Measurements from ENCODE around the gene ASB18. TPM values are rescaled to one million over a fixed set of nuclear protein-coding genes. Genes with fewer than 3 reads are reported as not detected.

ASB18 gene
- total and polyA plus RNA-seq, 2 experiments from 2014 or later, result not detected

GRCh38 chr2:236200378-236200777 is 63.8 kb downstream of the ASB18 start:
- no peaks in the 10 kb centered on the region; the same call in 1 of the 2 replicates for H3K4me1 ChIP-seq (ENCODE audit: insufficient read depth)
- no peaks in the 10 kb centered on the region for H3K9me2 ChIP-seq (ENCODE audit: insufficient read depth)
- no peaks in the 10 kb centered on the region for H3K4me1 Mint-ChIP-seq
- no peaks in the 10 kb centered on the region for H3F3A ChIP-seq (replicated peaks; ENCODE audit: low read depth)
- DNase-seq (ENCODE audit: low spot score), result no peak
- H3K36me3 ChIP-seq (ENCODE audit: insufficient read depth), result no peaks in the 10 kb centered on the region
- no peaks in the 10 kb centered on the region for H4K20me1 ChIP-seq (replicated peaks; ENCODE audit: insufficient read depth)
- no peak overlapping the region for H3K27ac ChIP-seq (ENCODE audit: low read depth)
- TF ChIP-seq NANOG (IDR thresholded peaks at IDR 0.05; ENCODE audit: borderline replicate concordance), result no peak
- TF ChIP-seq ZNF462 (CRISPR knock-in tag; IDR thresholded peaks at IDR 0.05), result no peak
- no peak for TF ChIP-seq EZH2 (IDR thresholded peaks at IDR 0.05; ENCODE audit: low read depth, unreplicated experiment)
- TF ChIP-seq POLR2AphosphoS5 (IDR thresholded peaks at IDR 0.05; ENCODE audit: low read depth), result no peak
- no peak for TF ChIP-seq JUNB (IDR thresholded peaks at IDR 0.05; ENCODE audit: unreplicated experiment)
- TF ChIP-seq ZNF331 (CRISPR knock-in tag; IDR thresholded peaks at IDR 0.05; ENCODE audit: low read depth), result no peak
- no peak for TF ChIP-seq ZNF114 (CRISPR knock-in tag; IDR thresholded peaks at IDR 0.05)
- no peak for TF ChIP-seq STAT1 (IDR thresholded peaks at IDR 0.05; ENCODE audit: unreplicated experiment)
- TF ChIP-seq CTCF (conservative IDR thresholded peaks at IDR 0.05; ENCODE audit: low read depth in 2 of 2), result no peak
- TF ChIP-seq ETS1 (IDR thresholded peaks at IDR 0.05), result no peak
- TF ChIP-seq EZH2phosphoT487 (IDR thresholded peaks at IDR 0.05; ENCODE audit: unreplicated experiment), result no peak
- TF ChIP-seq REST (IDR thresholded peaks at IDR 0.05; ENCODE audit: unreplicated experiment), result no peak
- no peak for TF ChIP-seq CREB1 (CRISPR knock-in tag; IDR thresholded peaks at IDR 0.05; ENCODE audit: low read depth)
- no peaks in the 10 kb centered on the region for H3K9me3 Mint-ChIP-seq
- no peak overlapping the region for H3K4me3 ChIP-seq
- ATAC-seq, result peak; percentile 54
- no peaks in the 10 kb centered on the region for H3K27me3 ChIP-seq (ENCODE audit: insufficient read depth)
- H3K36me3 Mint-ChIP-seq (ENCODE audit: low read depth), result no peaks in the 10 kb centered on the region
- H3K4me3 Mint-ChIP-seq, result no peak overlapping the region
- no peak overlapping the region for H3K4me2 ChIP-seq
- no peak overlapping the region for H3K27ac Mint-ChIP-seq
- H2AFZ ChIP-seq, result no peak overlapping the region
- no peaks in the 10 kb centered on the region for H3K79me2 ChIP-seq (replicated peaks; ENCODE audit: insufficient read depth)
- peaks cover 7% of the 10 kb centered on the region for H3K27me3 Mint-ChIP-seq (ENCODE audit: insufficient read depth, low read depth, poor library complexity)

All from GM23338 (cell line).